NB4 (cell line): Measurements from ENCODE around the gene PSAP.

Experiments used
- DNase-seq: peaks from one replicate; pipeline ENCODE4 v3.0.0; 2010; ENCODE audit warnings: low read depth
- H3K4me3 ChIP-seq: one replicate; pipeline ENCODE4 v1.5.1; 2011; ENCODE audit warnings: mild to moderate bottlenecking, low read depth, low read length, moderate library complexity
- CTCF ChIP-seq: IDR thresholded peaks from one replicate; pipeline ENCODE4 v1.5.1; 2012; ENCODE audit warnings: low read depth, low read length
- MYC ChIP-seq: IDR thresholded peaks from 2 replicates; pipeline ENCODE4 v1.6.1; 2011; ENCODE audit warnings: low read depth, low read length
- POLR2A ChIP-seq: IDR thresholded peaks from 2 replicates; pipeline ENCODE4 v1.6.1; 2011; ENCODE audit warnings: mild to moderate bottlenecking; ENCODE audit not compliant: insufficient read length; ENCODE audit errors: extremely low read depth
- TF ChIP-seq, protein P1 (sequence below): IDR thresholded peaks from 2 replicates; pipeline ENCODE4 v1.6.1; 2011; ENCODE audit warnings: low read depth, low read length

The PSAP gene

DNA sequence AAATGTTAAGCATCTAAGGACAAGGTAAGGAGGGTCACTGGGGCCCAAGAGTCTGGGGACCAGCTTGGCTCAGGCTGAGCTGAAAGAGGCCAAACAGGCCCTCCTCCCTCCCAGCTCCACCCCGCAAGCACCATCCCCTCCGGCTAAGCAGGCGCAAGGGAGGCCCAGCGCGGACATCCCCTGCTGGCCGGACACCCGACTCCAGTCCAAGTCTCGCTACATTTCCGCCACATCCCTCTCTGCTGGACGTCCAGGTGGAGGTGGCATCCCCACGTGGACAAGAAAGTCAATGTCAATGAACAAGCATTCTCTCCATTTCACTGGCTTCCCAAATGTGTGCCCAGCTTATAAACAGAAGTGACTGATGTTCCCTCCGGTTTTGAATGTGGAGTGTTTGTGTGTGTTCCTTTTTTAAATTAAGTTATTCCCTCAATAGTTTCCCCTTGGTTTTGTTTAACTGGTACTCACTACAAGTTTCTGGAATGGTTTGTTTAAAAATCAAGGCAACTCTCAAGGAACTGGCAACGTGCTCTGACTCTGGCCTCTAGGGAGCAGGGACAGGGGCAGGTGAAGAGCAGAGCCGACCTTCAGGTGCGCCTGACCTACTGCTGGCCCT lies 35.4 kb downstream of the PSAP start:
- TF ChIP-seq POLR2A (no peak), MYC (no peak), CTCF (no peak)
- TF ChIP-seq, protein P1, sequence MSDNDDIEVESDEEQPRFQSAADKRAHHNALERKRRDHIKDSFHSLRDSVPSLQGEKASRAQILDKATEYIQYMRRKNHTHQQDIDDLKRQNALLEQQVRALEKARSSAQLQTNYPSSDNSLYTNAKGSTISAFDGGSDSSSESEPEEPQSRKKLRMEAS, result no peak
- no peak for DNase-seq
- no peak overlapping the region for H3K4me3 ChIP-seq

DNA sequence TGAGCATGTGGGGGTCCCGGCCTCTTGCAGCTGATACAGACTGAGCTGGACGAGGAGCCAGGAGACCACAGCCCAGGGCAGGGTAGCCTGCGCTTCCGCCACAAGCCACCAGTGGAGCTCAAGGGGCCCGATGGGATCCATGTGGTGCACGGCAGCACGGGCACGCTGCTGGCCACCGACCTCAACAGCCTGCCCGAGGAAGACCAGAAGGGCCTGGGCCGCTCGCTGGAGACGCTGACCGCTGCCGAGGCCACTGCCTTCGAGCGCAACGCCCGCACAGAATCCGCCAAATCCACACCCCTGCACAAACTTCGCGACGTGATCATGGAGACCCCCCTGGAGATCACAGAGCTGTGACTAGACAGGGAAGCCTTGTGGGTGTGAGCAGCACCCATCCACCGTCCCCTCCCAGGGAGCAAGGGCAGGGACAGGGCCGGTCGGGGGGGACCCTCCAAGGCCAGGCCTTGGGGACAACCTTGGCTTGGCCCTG lies 36.1 kb downstream of the PSAP start:
- H3K4me3 ChIP-seq, result no peak overlapping the region
- no peak for DNase-seq
- TF ChIP-seq, protein P1, result no peak
- no peak for TF ChIP-seq MYC
- no peak for TF ChIP-seq POLR2A
- no peak for TF ChIP-seq CTCF

DNA sequence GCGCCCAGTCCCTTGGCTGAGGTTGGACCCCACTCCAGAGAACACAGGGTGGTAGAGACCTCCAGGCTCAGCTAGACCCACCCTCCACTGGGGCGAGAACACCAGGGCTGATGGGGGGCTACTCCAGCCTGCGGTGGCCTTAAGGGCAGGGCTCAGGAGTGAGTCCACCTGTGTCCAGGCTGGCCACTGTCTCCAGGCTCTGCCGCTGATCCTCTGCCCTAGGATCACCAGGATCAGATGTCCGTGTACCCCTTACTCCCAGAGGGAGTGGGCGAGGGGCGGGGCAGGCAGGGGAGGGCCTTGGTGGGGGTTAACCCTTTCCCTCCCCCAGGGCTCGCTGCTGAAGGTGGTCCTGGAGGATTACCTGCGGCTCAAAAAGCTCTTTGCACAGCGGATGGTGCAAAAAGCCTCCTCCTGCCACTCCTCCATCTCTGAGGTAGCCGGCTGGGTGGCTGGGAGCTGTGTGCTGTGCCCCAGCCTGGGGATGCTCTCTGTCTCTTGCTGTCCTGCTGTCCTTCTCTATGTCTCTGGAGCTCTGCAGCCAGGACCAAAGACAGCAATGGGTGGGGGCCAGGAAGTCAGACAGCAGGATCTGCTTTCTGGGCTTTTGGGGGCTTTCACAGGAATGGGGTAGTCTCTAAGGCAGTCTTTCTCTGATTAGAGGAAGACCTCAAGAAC lies 38.0 kb downstream of the PSAP start:
- DNase-seq, result no peak
- H3K4me3 ChIP-seq, result no peak overlapping the region
- TF ChIP-seq, protein P1, result no peak
- TF ChIP-seq CTCF (no peak), MYC (no peak), POLR2A (no peak)

GRCh38 chr10:71812016-71812912 lies 38.8 kb downstream of the PSAP start:
- no peak overlapping the region for H3K4me3 ChIP-seq
- DNase-seq, result peak; percentile 79
- TF ChIP-seq MYC (peak; percentile 97), CTCF (peak; percentile 84), POLR2A (no peak)
- TF ChIP-seq, protein P1, result peak; percentile 99

- H3K4me3 ChIP-seq, result no peak overlapping the region
- DNase-seq, result no peak
- TF ChIP-seq MYC, result no peak
- TF ChIP-seq, protein P1, result no peak
- no peak for TF ChIP-seq POLR2A
- no peak for TF ChIP-seq CTCF
Observed at GRCh38 chr10:71811351-71811750, 39.7 kb downstream of the PSAP start.
